SJSA1 (cell line): Measurements from ENCODE around the gene TBC1D5. TPM values are rescaled to one million over a fixed set of nuclear protein-coding genes. Genes with fewer than 3 reads are reported as not detected.
A peak's percentile ranks its signal among the peaks of the same experiment; 100 is the strongest.

ENCODE experiments used
- DNase-seq, 2 experiments: peaks; one replicate each; pipeline ENCODE4 v3.0.0-alpha.2; 2015 to 2020; ENCODE audit warnings: low spot score in 2 of 2, low read depth in 1 of 2
- H3K27ac ChIP-seq: fragments of 250-450 bp; sonication (Bioruptor Pico); 2 replicates; pipeline ENCODE4 v1.5.1; 2020; ENCODE audit warnings: mild to moderate bottlenecking, moderate library complexity
- H3K27me3 ChIP-seq: fragments of 250-450 bp; sonication (Bioruptor Pico); replicated peaks from 2 replicates; pipeline ENCODE4 v1.5.1; 2020; ENCODE audit warnings: mild to moderate bottlenecking, moderate library complexity
- H3K36me3 ChIP-seq: fragments of 250-450 bp; sonication (Bioruptor Pico); 2 replicates; pipeline ENCODE4 v1.5.1; 2020; ENCODE audit warnings: mild to moderate bottlenecking
- H3K4me1 ChIP-seq: fragments of 250-450 bp; sonication (Bioruptor Pico); replicated peaks from 2 replicates; pipeline ENCODE4 v1.6.1; 2021; ENCODE audit warnings: mild to moderate bottlenecking
- H3K4me3 ChIP-seq: fragments of 250-450 bp; sonication (Bioruptor Pico); 2 replicates; pipeline ENCODE4 v1.5.1; 2020; ENCODE audit warnings: mild to moderate bottlenecking
- H3K9me3 ChIP-seq: fragments of 250-450 bp; sonication (Bioruptor Pico); replicated peaks from 2 replicates; pipeline ENCODE4 v1.5.1; 2020; ENCODE audit warnings: mild to moderate bottlenecking
- total RNA-seq: library from RNA; depleted of rRNA; stranded (reverse); fragments of >200 nt; shearing (Covaris generic); gene quantifications from 2 replicates; pipeline ENCODE4 v1.2.3, GENCODE V29; 2014

The TBC1D5 gene
- total RNA-seq, 1 experiment from 2014 or later: 40.8 TPM

GRCh38 chr3:17217588-17217987 lies 524.8 kb downstream of the TBC1D5 start:
- Histone ChIP-seq H3K4me3 (no peak overlapping the region), H3K9me3 (no peaks in the 10 kb centered on the region), H3K36me3 (no peaks in the 10 kb centered on the region), H3K4me1 (no peaks in the 10 kb centered on the region), H3K27ac (no peak overlapping the region), H3K27me3 (no peaks in the 10 kb centered on the region)
- no peak for DNase-seq

- Histone ChIP-seq H3K27me3 (no peaks in the 10 kb centered on the region), H3K4me3 (no peak overlapping the region), H3K4me1 (no peaks in the 10 kb centered on the region), H3K9me3 (no peaks in the 10 kb centered on the region), H3K36me3 (no peaks in the 10 kb centered on the region), H3K27ac (no peak overlapping the region)
- no peak for DNase-seq
These were observed 529.3 kb downstream of the TBC1D5 start for GRCh38 chr3:17213102-17213501.

- H3K27ac ChIP-seq: no peak overlapping the region
- DNase-seq: no peak
- no peaks in the 10 kb centered on the region for H3K9me3 ChIP-seq
- H3K36me3 ChIP-seq: no peaks in the 10 kb centered on the region
- H3K4me1 ChIP-seq: peaks cover 4% of the 10 kb centered on the region; the same call in 1 of the 2 replicates
- H3K27me3 ChIP-seq: no peaks in the 10 kb centered on the region
- no peak overlapping the region for H3K4me3 ChIP-seq
These were observed 534.5 kb downstream of the TBC1D5 start for GRCh38 chr3:17207979-17208378.

GRCh38 chr3:17207019-17207418 lies 535.4 kb downstream of the TBC1D5 start:
- no peak for DNase-seq
- Histone ChIP-seq H3K4me3 (no peak overlapping the region), H3K4me1 (peaks cover 4% of the 10 kb centered on the region; the same call in 1 of the 2 replicates), H3K27ac (no peak overlapping the region), H3K36me3 (no peaks in the 10 kb centered on the region), H3K27me3 (no peaks in the 10 kb centered on the region), H3K9me3 (no peaks in the 10 kb centered on the region)

- peak in 1 of 2 experiments; percentile 3 for DNase-seq
- Histone ChIP-seq H3K27ac (no peak overlapping the region), H3K27me3 (no peaks in the 10 kb centered on the region), H3K4me3 (no peak overlapping the region), H3K9me3 (no peaks in the 10 kb centered on the region), H3K4me1 (peaks cover 4% of the 10 kb centered on the region; the same call in 1 of the 2 replicates), H3K36me3 (no peaks in the 10 kb centered on the region)
These were observed 538.3 kb downstream of the TBC1D5 start for GRCh38 chr3:17204049-17204650.

- H3K4me3 ChIP-seq: no peak overlapping the region
- H3K36me3 ChIP-seq: no peaks in the 10 kb centered on the region
- no peak for DNase-seq
- peaks cover 4% of the 10 kb centered on the region; the same call in 1 of the 2 replicates for H3K4me1 ChIP-seq
- no peak overlapping the region for H3K27ac ChIP-seq
- no peaks in the 10 kb centered on the region for H3K9me3 ChIP-seq
- no peaks in the 10 kb centered on the region for H3K27me3 ChIP-seq
These were observed 540.9 kb downstream of the TBC1D5 start for GRCh38 chr3:17201538-17201937.

- Histone ChIP-seq H3K4me1 (no peaks in the 10 kb centered on the region), H3K27ac (no peak overlapping the region), H3K4me3 (no peak overlapping the region), H3K27me3 (no peaks in the 10 kb centered on the region), H3K9me3 (no peaks in the 10 kb centered on the region), H3K36me3 (no peaks in the 10 kb centered on the region)
- no peak for DNase-seq
These were observed 546.4 kb downstream of the TBC1D5 start for GRCh38 chr3:17195856-17196604.

- H3K4me3 ChIP-seq: no peak overlapping the region
- no peaks in the 10 kb centered on the region for H3K36me3 ChIP-seq
- no peaks in the 10 kb centered on the region for H3K27me3 ChIP-seq
- no peaks in the 10 kb centered on the region for H3K9me3 ChIP-seq
- DNase-seq: no peak
- H3K27ac ChIP-seq: no peak overlapping the region
- H3K4me1 ChIP-seq: no peaks in the 10 kb centered on the region
These were observed 547.2 kb downstream of the TBC1D5 start for GRCh38 chr3:17195192-17195611.

GRCh38 chr3:17194116-17194515 lies 548.3 kb downstream of the TBC1D5 start:
- no peak for DNase-seq
- Histone ChIP-seq H3K4me1 (no peaks in the 10 kb centered on the region), H3K9me3 (no peaks in the 10 kb centered on the region), H3K36me3 (no peaks in the 10 kb centered on the region), H3K27ac (no peak overlapping the region), H3K4me3 (no peak overlapping the region), H3K27me3 (no peaks in the 10 kb centered on the region)

GRCh38 chr3:17192995-17193394 lies 549.4 kb downstream of the TBC1D5 start:
- H3K9me3 ChIP-seq: no peaks in the 10 kb centered on the region
- no peak overlapping the region for H3K27ac ChIP-seq
- DNase-seq: no peak
- no peaks in the 10 kb centered on the region for H3K36me3 ChIP-seq
- no peaks in the 10 kb centered on the region for H3K4me1 ChIP-seq
- H3K27me3 ChIP-seq: no peaks in the 10 kb centered on the region
- H3K4me3 ChIP-seq: no peak overlapping the region

- Histone ChIP-seq H3K36me3 (no peaks in the 10 kb centered on the region), H3K27me3 (no peaks in the 10 kb centered on the region), H3K27ac (no peak overlapping the region), H3K9me3 (no peaks in the 10 kb centered on the region), H3K4me3 (no peak overlapping the region), H3K4me1 (no peaks in the 10 kb centered on the region)
- no peak for DNase-seq
These were observed 551.9 kb downstream of the TBC1D5 start for GRCh38 chr3:17190353-17191078.

GRCh38 chr3:17188378-17188777 lies 554.1 kb downstream of the TBC1D5 start:
- H3K27ac ChIP-seq: no peak overlapping the region
- no peaks in the 10 kb centered on the region for H3K9me3 ChIP-seq
- no peak overlapping the region for H3K4me3 ChIP-seq
- no peaks in the 10 kb centered on the region for H3K27me3 ChIP-seq
- H3K36me3 ChIP-seq: peaks cover 4% of the 10 kb centered on the region; the same call in 1 of the 2 replicates
- H3K4me1 ChIP-seq: peaks cover 9% of the 10 kb centered on the region
- no peak for DNase-seq

GRCh38 chr3:17187589-17188184 lies 554.7 kb downstream of the TBC1D5 start:
- Histone ChIP-seq H3K9me3 (no peaks in the 10 kb centered on the region), H3K27ac (no peak overlapping the region), H3K4me1 (peaks cover 9% of the 10 kb centered on the region), H3K36me3 (peaks cover 8% of the 10 kb centered on the region; the same call in 1 of the 2 replicates), H3K4me3 (no peak overlapping the region), H3K27me3 (no peaks in the 10 kb centered on the region)
- DNase-seq: no peak
